ENCODE results near the gene TNFRSF25. TPM values are rescaled to one million over a fixed set of nuclear protein-coding genes. Genes with fewer than 3 reads are reported as not detected.

Gene TNFRSF25
- total and polyA plus RNA-seq, 4 donors, result 4.9 to 19.8 (median 11.7) TPM

DNA sequence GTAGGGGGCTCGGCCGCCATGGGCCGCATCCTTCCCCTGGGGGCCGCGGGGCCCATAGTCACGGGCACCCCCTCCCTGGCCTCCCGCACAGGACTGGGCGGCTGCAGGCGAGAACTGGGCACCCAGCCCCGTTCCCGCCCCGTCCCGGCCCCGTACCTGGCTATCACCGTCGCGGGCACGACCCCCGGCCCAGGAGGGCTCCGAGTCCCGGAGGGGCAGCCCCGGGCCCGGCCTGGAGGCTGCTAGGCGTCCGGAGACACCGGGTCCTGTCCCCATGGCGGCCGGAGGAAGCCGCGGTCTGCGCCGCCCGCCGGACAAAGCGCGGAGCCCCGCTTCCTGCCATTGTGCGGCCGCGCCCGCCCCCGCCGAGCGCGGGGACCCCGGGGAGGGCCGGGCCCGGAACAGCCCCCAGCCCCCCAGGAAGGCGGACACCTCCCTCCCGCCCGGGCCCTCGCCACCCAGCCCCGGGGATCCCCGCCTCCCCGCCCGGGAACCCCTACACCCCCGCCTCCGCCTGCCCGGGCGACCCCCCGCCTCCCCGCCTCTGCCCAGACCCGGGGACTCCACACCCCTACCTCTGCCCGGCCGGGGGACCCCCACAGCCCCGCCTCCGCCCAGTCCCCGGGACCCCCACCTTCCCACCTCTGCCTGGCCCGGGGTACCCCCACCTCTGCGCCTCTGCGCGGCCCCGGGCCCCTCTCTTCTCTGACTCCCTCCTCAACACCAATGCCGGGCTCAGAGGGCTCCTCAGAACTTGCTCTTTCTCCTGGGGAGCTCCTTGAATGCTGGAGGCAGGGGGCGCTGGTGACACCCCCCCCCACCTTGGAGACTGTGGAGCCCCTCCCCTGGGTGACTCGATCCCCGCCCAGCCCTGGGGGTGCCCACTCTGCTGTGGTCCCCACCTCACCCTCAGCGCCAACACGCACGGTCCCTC is 19.5 kb upstream of the TNFRSF25 start:
- Histone ChIP-seq H3K4me3 (peak overlapping the region; percentile 55), H3K27me3 (ENCODE audit: control insufficient read depth in 3 of 3, insufficient read depth in 3 of 3, low read length in 2 of 3) (no peaks in the 10 kb centered on the region), H3K27ac (ENCODE audit: low read depth in 1 of 2, low read length in 1 of 2) (peak overlapping the region; percentile 23 to 70), H3K9ac (ENCODE audit: insufficient read depth in 1 of 2, low read length in 2 of 2) (peak overlapping the region in 1 of 2 donors; percentile 37), H3K36me3 (ENCODE audit: control insufficient read depth in 4 of 4, insufficient read depth in 4 of 4, low read length in 4 of 4) (no peaks in the 10 kb centered on the region), H3K9me3 (ENCODE audit: control insufficient read depth in 4 of 4, insufficient read depth in 3 of 4, low read length in 3 of 4) (no peaks in the 10 kb centered on the region), H3K4me1 (ENCODE audit: control insufficient read depth in 5 of 5, insufficient read depth in 5 of 5, low read length in 5 of 5) (peaks cover 0 to 25% (median 12%) of the 10 kb centered on the region in 5 donors)
- peak in 2 of 3 donors; percentile 52 to 61 for DNase-seq
- WGBS, 2 donors, result 1 to 2% methylated on average over 42 to 80 of the region's 80 CpGs
- ATAC-seq (ENCODE audit: insufficient read depth, low FRiP score), result no peak
- TF ChIP-seq, protein P1, sequence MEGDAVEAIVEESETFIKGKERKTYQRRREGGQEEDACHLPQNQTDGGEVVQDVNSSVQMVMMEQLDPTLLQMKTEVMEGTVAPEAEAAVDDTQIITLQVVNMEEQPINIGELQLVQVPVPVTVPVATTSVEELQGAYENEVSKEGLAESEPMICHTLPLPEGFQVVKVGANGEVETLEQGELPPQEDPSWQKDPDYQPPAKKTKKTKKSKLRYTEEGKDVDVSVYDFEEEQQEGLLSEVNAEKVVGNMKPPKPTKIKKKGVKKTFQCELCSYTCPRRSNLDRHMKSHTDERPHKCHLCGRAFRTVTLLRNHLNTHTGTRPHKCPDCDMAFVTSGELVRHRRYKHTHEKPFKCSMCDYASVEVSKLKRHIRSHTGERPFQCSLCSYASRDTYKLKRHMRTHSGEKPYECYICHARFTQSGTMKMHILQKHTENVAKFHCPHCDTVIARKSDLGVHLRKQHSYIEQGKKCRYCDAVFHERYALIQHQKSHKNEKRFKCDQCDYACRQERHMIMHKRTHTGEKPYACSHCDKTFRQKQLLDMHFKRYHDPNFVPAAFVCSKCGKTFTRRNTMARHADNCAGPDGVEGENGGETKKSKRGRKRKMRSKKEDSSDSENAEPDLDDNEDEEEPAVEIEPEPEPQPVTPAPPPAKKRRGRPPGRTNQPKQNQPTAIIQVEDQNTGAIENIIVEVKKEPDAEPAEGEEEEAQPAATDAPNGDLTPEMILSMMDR (IDR thresholded peaks at IDR 0.05; ENCODE audit: control extremely low read depth, extremely low read depth), result no peak

DNA sequence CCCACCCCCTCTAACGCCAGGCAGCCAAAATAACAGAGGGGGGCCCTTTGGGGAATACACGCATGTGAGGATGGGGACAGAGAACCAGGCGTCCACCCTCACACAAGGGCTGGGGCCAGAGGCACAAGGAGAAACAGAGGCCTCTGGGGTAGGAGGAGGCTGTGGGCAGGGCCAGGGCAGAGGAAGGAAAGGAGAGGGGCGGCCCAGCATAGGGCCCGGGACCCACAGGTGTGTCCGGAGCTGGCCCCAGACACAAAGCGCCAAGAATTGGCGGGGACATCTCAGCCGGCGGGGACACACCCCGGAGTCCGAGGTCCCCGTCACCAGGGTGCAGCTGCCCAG is 18.8 kb upstream of the TNFRSF25 start:
- H3K27ac ChIP-seq (ENCODE audit: low read depth in 1 of 2, low read length in 1 of 2), result peak overlapping the region; percentile 23 to 70
- H3K4me1 ChIP-seq (ENCODE audit: control insufficient read depth in 5 of 5, insufficient read depth in 5 of 5, low read length in 5 of 5), result peaks cover 0 to 20% (median 8%) of the 10 kb centered on the region in 5 donors
- H3K9me3 ChIP-seq (ENCODE audit: control insufficient read depth in 4 of 4, insufficient read depth in 3 of 4, low read length in 3 of 4), result no peaks in the 10 kb centered on the region
- 13% methylated on average over 11 to 13 of the region's 13 CpGs for WGBS, 2 donors
- DNase-seq (no peak), ATAC-seq (ENCODE audit: insufficient read depth, low FRiP score) (no peak)
- H3K9ac ChIP-seq (ENCODE audit: insufficient read depth in 1 of 2, low read length in 2 of 2), result peak overlapping the region in 1 of 2 donors; percentile 37
- peak overlapping the region; percentile 55 for H3K4me3 ChIP-seq
- no peaks in the 10 kb centered on the region for H3K36me3 ChIP-seq (ENCODE audit: control insufficient read depth in 4 of 4, insufficient read depth in 4 of 4, low read length in 4 of 4)
- no peaks in the 10 kb centered on the region for H3K27me3 ChIP-seq (ENCODE audit: control insufficient read depth in 3 of 3, insufficient read depth in 3 of 3, low read length in 2 of 3)
- TF ChIP-seq, protein P1 (IDR thresholded peaks at IDR 0.05; ENCODE audit: control extremely low read depth, extremely low read depth), result no peak

DNA sequence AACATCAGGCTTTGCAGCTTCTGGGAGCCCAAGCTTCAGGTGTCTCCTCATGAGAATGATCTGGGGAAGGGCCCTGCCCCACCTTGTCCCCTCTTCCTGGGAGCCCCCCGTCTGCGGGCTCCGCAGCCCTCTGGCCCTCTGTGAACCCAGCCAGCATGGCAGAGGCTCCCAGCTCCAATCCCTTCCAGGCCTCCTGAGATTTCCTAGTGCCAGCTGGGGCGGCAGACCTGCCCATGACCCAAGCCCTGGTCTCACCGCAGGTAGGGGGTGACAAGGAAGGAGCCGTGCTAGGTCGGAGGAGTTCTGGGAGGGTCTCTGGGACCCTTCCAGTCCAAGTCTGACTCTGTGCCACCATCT is 17.8 kb upstream of the TNFRSF25 start:
- H3K9me3 ChIP-seq (ENCODE audit: control insufficient read depth in 4 of 4, insufficient read depth in 3 of 4, low read length in 3 of 4), result no peaks in the 10 kb centered on the region
- peaks cover 0 to 20% (median 8%) of the 10 kb centered on the region in 5 donors for H3K4me1 ChIP-seq (ENCODE audit: control insufficient read depth in 5 of 5, insufficient read depth in 5 of 5, low read length in 5 of 5)
- no peaks in the 10 kb centered on the region for H3K36me3 ChIP-seq (ENCODE audit: control insufficient read depth in 4 of 4, insufficient read depth in 4 of 4, low read length in 4 of 4)
- no peak for ATAC-seq (ENCODE audit: insufficient read depth, low FRiP score)
- 93 to 97% methylated on average over 7 of the region's 7 CpGs for WGBS, 2 donors
- no peak overlapping the region for H3K9ac ChIP-seq (ENCODE audit: insufficient read depth in 1 of 2, low read length in 2 of 2)
- no peaks in the 10 kb centered on the region for H3K27me3 ChIP-seq (ENCODE audit: control insufficient read depth in 3 of 3, insufficient read depth in 3 of 3, low read length in 2 of 3)
- no peak overlapping the region for H3K4me3 ChIP-seq
- no peak overlapping the region for H3K27ac ChIP-seq (ENCODE audit: low read depth in 1 of 2, low read length in 1 of 2)
- TF ChIP-seq, protein P1 (IDR thresholded peaks at IDR 0.05; ENCODE audit: control extremely low read depth, extremely low read depth), result no peak
- DNase-seq, result no peak
